ENCODE results near the gene CAP1.
"Not testable (repeated sequence)": the region's sequence is repeated elsewhere in the genome, so short reads cannot be mapped to it uniquely, and the experiment has no call there.

The CAP1 gene

DNA sequence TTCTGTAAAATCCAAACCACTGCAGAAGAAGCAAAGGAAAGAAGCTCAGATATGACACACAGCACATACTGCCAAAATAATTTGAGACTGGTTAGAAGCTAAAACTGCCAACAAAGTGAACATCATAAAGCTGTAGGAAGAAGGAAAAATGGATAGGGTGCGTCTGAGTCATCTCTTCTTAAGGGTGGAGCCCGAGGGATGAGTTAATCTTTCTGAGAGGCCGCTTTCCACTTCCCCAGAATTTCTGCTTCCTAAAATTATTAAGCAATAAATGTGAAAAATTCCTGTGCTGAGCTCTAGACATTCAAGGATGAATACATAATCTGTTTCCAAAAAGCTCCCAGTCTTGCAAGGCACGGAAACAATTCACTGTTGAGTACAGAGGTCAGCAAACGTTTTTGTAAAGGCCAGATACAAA lies 36.4 kb downstream of the CAP1 start:
- DNase-seq (ENCODE audit: low spot score): peak; percentile 58
- POLR2A ChIA-PET (ENCODE audit: low non-redundant PET): no interaction called here
- peak overlapping the region; percentile 84; the same call in 1 of the 2 replicates for H3K27ac ChIP-seq
- TF ChIP-seq, protein P1, sequence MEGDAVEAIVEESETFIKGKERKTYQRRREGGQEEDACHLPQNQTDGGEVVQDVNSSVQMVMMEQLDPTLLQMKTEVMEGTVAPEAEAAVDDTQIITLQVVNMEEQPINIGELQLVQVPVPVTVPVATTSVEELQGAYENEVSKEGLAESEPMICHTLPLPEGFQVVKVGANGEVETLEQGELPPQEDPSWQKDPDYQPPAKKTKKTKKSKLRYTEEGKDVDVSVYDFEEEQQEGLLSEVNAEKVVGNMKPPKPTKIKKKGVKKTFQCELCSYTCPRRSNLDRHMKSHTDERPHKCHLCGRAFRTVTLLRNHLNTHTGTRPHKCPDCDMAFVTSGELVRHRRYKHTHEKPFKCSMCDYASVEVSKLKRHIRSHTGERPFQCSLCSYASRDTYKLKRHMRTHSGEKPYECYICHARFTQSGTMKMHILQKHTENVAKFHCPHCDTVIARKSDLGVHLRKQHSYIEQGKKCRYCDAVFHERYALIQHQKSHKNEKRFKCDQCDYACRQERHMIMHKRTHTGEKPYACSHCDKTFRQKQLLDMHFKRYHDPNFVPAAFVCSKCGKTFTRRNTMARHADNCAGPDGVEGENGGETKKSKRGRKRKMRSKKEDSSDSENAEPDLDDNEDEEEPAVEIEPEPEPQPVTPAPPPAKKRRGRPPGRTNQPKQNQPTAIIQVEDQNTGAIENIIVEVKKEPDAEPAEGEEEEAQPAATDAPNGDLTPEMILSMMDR (conservative IDR thresholded peaks at IDR 0.05; ENCODE audit: low read depth): no peak
- CTCF ChIA-PET: interaction anchor here (0.5 kb wide), 1 partner anchor 348 kb away, joined by 3 read pairs; no protein-coding TSS in a partner anchor

DNA sequence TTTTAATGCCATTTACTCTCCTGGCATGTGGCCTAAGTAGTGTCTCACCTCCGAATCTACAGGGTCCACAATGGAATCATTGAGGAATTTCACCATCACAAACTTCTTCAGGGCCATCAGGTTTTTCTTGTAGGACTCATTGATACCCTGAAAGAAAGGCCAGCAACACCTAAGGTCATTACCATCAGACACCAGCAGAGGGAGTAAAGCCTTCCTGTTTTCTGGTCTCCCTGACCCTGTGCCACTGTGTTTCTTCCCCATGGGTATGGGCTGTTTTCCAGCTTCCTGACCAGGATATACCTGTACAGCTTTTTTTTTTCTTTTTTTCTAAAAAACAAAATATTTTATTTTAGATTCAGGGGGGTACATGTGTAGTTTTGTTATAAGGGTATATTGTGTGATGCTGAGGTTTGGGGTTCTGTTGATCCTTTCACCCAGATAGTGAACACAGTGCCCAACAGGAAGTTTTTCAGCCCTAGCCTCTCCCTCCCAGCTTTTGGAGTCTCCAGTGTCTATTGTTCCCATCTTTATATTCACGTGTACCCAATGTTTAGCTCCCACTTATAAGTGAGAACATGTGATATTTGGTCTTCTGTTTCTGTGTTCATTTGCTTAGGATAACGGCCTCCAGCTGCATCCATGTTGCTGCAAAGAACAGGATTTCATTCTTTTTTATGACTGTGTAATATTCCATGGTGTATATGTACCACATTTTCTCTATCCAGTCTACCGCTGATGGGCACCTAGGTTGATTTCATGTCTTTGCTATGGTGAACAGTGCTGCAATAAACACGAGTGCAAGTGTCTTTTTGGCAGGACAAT lies 38.2 kb downstream of the CAP1 start:
- H3K27ac ChIP-seq: peak overlapping the region; percentile 59
- TF ChIP-seq, protein P1 (conservative IDR thresholded peaks at IDR 0.05; ENCODE audit: low read depth): peak; percentile 75
- peak; percentile 63 for DNase-seq (ENCODE audit: low spot score)
- ChIA-PET POLR2A (ENCODE audit: low non-redundant PET) (no interaction called here), CTCF (interaction anchor here (0.6 to 1.4 kb wide), 6 partner anchors 9 to 669 kb away, joined by 3 to 6 read pairs (median 4); no protein-coding TSS in a partner anchor)

- TF ChIP-seq, protein P1 (conservative IDR thresholded peaks at IDR 0.05; ENCODE audit: low read depth): no peak
- CTCF ChIA-PET: interaction anchor here (0.6 kb wide), 1 partner anchor 160 kb away, joined by 5 read pairs; no protein-coding TSS in a partner anchor
- POLR2A ChIA-PET (ENCODE audit: low non-redundant PET): no interaction called here
Measured at GRCh38 chr1:40079774-40080400, 39.4 kb downstream of the CAP1 start.

DNA sequence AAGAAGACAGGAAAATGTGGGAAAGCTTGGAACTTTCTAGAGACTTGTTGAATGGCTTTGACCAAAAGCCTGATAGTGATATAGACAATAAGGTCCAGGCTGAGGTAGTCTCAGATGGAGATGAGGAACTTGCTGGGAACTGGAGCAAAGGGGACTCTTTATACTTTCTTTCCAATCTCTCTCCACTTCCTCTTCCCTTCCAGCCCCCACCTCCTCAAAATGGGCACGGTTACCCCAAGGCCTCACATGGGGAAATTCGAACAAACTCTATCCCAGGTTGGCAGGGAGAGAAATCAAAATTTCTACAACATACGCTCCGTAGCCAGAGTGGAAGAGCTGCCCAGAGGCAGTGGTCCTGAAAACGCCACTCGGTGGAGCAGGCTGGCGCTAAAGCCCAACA lies 41.3 kb downstream of the CAP1 start:
- TF ChIP-seq, protein P1 (conservative IDR thresholded peaks at IDR 0.05; ENCODE audit: low read depth): no peak
- H3K27ac ChIP-seq: no peak overlapping the region
- CTCF ChIA-PET: interaction anchor here (0.8 kb wide), 1 partner anchor 10 kb away, joined by 3 read pairs; no protein-coding TSS in a partner anchor
- no peak for DNase-seq (ENCODE audit: low spot score)
- POLR2A ChIA-PET (ENCODE audit: low non-redundant PET): no interaction called here

More at GRCh38 chr1:40079774-40080400, 39.4 kb downstream of the CAP1 start:
- no peak overlapping the region for H3K27ac ChIP-seq
- DNase-seq (ENCODE audit: low spot score): no peak

DNA sequence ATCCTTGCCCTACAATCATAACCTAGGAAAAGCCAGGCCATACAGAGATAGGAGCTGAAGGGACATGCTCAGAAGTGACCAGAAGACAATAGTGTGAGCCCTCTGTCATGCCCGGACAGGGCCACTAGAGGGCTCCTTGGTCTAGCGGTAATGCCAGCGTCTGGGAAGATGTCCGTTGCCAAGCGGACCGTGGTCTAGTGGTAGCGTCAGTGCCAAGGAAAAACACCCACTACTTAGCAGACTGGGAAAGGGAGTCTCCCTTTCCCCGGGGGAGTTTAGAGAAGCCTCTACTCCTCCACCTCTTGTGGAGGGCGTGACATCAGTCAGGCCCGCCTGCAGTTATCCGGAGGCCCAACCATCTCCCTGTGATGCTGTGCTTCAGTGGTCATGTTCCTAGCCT lies 44.2 kb downstream of the CAP1 start:
- TF ChIP-seq, protein P1 (conservative IDR thresholded peaks at IDR 0.05; ENCODE audit: low read depth): peak; percentile 85
- H3K27ac ChIP-seq; DNase-seq (ENCODE audit: low spot score); POLR2A ChIA-PET (ENCODE audit: low non-redundant PET): not testable (repeated sequence)
- CTCF ChIA-PET: interaction anchor here (0.5 to 1.2 kb wide), 7 partner anchors 10 to 320 kb away, joined by 3 read pairs; no protein-coding TSS in a partner anchor

DNA sequence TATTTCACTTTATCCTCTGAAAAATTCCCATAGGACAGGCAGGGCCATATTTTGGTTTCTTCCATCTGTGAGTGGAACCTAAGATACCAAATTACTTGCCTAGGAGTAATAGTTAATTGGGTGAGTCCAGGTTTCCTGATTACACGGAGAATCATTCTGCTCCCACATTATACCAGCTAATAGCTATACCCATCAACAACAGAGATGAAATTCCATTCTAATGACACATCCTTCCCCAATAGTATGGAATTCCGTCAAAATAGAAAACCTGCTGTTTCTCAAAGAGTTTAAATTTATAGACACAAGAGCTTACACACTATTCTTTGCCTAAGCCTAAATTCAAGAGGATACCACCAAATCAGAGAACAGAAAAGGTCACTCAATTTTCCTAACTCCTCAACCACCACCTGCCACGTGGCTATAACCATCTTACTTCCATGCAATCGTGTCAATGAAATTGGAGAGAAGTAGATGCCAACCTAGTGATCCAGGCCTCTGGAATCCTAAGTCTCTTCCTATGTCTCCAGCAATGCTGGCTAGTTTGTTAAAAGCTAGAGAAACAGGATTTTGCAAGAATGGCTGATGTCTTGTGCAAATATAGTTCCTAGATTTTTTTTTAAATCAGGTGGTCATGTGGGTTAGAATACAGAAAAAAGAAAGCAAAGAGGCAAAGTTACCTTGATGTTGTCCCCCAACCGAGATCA lies 50.3 kb downstream of the CAP1 start:
- H3K27ac ChIP-seq: no peak overlapping the region
- TF ChIP-seq, protein P1 (conservative IDR thresholded peaks at IDR 0.05; ENCODE audit: low read depth): no peak
- ChIA-PET CTCF (interaction anchor here (0.8 kb wide), 1 partner anchor 248 kb away, joined by 6 read pairs; no protein-coding TSS in a partner anchor), POLR2A (ENCODE audit: low non-redundant PET) (no interaction called here)
- no peak for DNase-seq (ENCODE audit: low spot score)
